NCI-H187 (cell line): Measurements from ENCODE around the gene BLTP2.
A peak's percentile ranks its signal among the peaks of the same experiment; 100 is the strongest.

Experiments used
- DNase-seq, 2 experiments: peaks; one replicate each; lab custom pipeline; 2025; lab: John Stamatoyannopoulos, UW

BLTP2 gene

GRCh38 chr17:28598799-28599310 lies 46.1 kb downstream of the BLTP2 start, which contains the start of gene SPAG5:
TSS of gene SPAG5 (minus strand) at chr17:28599025. CDS start at chr17:28598946, 79 bp downstream.
- peak; percentile 92 to 96 for DNase-seq

GRCh38 chr17:28598389-28598788 lies 46.6 kb downstream of the BLTP2 start:
- no peak for DNase-seq

DNA sequence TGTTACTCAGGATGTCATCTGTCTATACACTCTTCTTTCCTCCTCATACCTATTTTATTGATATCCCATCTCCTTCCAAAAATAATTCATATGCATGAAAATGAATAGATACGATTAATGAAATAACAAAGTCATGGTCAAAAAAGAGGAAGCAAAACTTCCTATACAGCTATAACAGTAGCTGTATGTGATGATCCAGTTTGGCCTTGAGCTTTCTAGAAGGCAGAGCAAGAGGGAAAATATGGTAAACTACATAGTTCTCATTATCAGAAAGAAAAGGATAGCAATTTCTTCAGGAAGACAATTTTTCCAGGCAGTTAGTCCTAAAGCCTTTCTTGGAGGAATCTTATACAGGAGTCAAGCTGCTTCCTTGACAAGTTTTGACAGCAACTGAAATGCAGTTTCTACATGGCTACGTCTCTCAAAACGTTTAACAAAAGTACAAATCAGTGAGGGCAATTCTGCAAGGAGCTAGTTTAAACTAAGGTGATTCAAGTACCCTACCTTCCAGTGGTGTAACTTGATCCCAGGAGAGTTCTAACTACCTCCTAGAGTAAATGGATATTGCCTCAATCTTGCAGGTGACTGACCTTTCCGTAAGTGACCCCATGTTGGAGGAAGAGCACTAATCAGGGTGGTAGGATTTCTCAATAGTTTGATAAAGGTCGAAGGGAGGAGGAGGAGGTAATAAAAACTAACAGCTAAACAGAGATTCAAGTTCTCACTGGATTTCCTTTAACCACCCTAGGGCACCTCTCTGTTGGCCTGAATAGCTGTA lies 47.2 kb downstream of the BLTP2 start:
- DNase-seq = no peak
